IMR-90 (cell line): ENCODE data around the gene HOTAIR.

Source experiments
- BHLHE40 ChIP-seq: fragments of 150-350 bp; IDR thresholded peaks from 2 replicates; pipeline ENCODE4 v1.6.1; 2016; ENCODE audit warnings: mild to moderate bottlenecking, low read depth, low read length
- CEBPB ChIP-seq: IDR thresholded peaks from 2 replicates; pipeline ENCODE4 v1.6.1; 2012; ENCODE audit warnings: low read depth, low read length, improper control_type of control experiment
- CHD1 ChIP-seq: IDR thresholded peaks from 2 replicates; pipeline ENCODE4 v1.6.1; 2012; ENCODE audit warnings: low read depth, low read length, improper control_type of control experiment
- CTCF ChIP-seq: conservative IDR thresholded peaks from 2 replicates; pipeline ENCODE4 v1.5.1; 2012; ENCODE audit warnings: mild to moderate bottlenecking, low read depth, low read length, improper control_type of control experiment
- FOS ChIP-seq: fragments of 150-350 bp; IDR thresholded peaks from 2 replicates; pipeline ENCODE4 v1.6.1; 2016; ENCODE audit warnings: low read depth, low read length
- MAZ ChIP-seq: IDR thresholded peaks from 2 replicates; pipeline ENCODE4 v1.6.1; 2012; ENCODE audit warnings: low read depth, mild to moderate bottlenecking, low read length, improper control_type of control experiment, moderate library complexity, borderline replicate concordance
- MXI1 ChIP-seq: IDR thresholded peaks from 2 replicates; pipeline ENCODE4 v1.6.1; 2012; ENCODE audit warnings: low read depth, mild to moderate bottlenecking, low read length, moderate library complexity, borderline replicate concordance
- NFE2L2 ChIP-seq: fragments of 150-350 bp; IDR thresholded peaks from 2 replicates; pipeline ENCODE4 v1.6.1; 2016; ENCODE audit warnings: low read depth, mild to moderate bottlenecking, low read length
- POLR2A ChIP-seq: IDR thresholded peaks from 2 replicates; pipeline ENCODE4 v1.6.1; 2012; ENCODE audit warnings: mild to moderate bottlenecking, low read depth, low read length
- RAD21 ChIP-seq: IDR thresholded peaks from 2 replicates; pipeline ENCODE4 v1.6.1; 2012; ENCODE audit warnings: low read length, improper control_type of control experiment
- RCOR1 ChIP-seq: IDR thresholded peaks from 2 replicates; pipeline ENCODE4 v1.6.1; 2012; ENCODE audit warnings: mild to moderate bottlenecking, low read length, improper control_type of control experiment; ENCODE audit not compliant: insufficient replicate concordance
- RFX5 ChIP-seq: IDR thresholded peaks from 2 replicates; pipeline ENCODE4 v1.8.0; 2012; ENCODE audit warnings: low read depth, mild to moderate bottlenecking, low read length, moderate library complexity
- SMC3 ChIP-seq: fragments of 150-350 bp; IDR thresholded peaks from 2 replicates; pipeline ENCODE4 v1.6.1; 2016; ENCODE audit warnings: low read depth, mild to moderate bottlenecking, antibody characterized with exemption, low read length, moderate library complexity
- USF2 ChIP-seq: fragments of 150-350 bp; IDR thresholded peaks from 2 replicates; pipeline ENCODE4 v1.6.1; 2017; ENCODE audit warnings: mild to moderate bottlenecking, antibody characterized with exemption, low read length, low read depth

GRCh38 chr12:53954694-53955035, 20.1 kb downstream of the HOTAIR start, which contains the start of gene HOXC12:
- TF ChIP-seq CEBPB (no peak), CTCF (no peak), MXI1 (no peak), POLR2A (no peak), RAD21 (no peak), RCOR1 (no peak), NFE2L2 (no peak), USF2 (no peak), FOS (no peak), SMC3 (no peak), CHD1 (no peak), RFX5 (no peak), BHLHE40 (no peak), MAZ (no peak)
